Neutrophil (primary cell): Measurements from ENCODE around the gene OVCA2.

Experiments
- H3K27ac ChIP-seq: fragments of 200-600 bp; sonication (generic); 2 replicates; pipeline ENCODE4 v1.5.1; 2016; ENCODE audit warnings: mild to moderate bottlenecking, moderate library complexity
- H3K27me3 ChIP-seq: fragments of 200-600 bp; sonication (generic); 2 replicates; pipeline ENCODE4 v1.6.0; 2016; ENCODE audit warnings: mild to moderate bottlenecking
- H3K36me3 ChIP-seq: fragments of 200-600 bp; sonication (generic); 2 replicates; pipeline ENCODE4 v1.5.1; 2017
- H3K4me1 ChIP-seq, 2 experiments: fragments of 200-600 bp in 1 of 2; sonication (generic) in 1 of 2; 1 replicate in 1 of 2; 2 replicates in 1 of 2; pipeline versions ENCODE4 v1.5.1 to v1.6.1; 2013 to 2016; ENCODE audit warnings: low read depth in 1 of 2, low read length in 1 of 2, mild to moderate bottlenecking in 1 of 2, moderate library complexity in 1 of 2; ENCODE audit not compliant: control insufficient read depth in 1 of 2, insufficient read depth in 1 of 2
- H3K4me3 ChIP-seq, 2 experiments: fragments of 200-600 bp in 1 of 2; sonication (generic) in 1 of 2; 1 replicate in 1 of 2; 2 replicates in 1 of 2; pipeline ENCODE4 v1.5.1; 2013 to 2016; ENCODE audit warnings: low read depth in 1 of 2, low read length in 1 of 2, mild to moderate bottlenecking in 1 of 2, moderate library complexity in 1 of 2
- H3K9me3 ChIP-seq: fragments of 200-600 bp; sonication (generic); 2 replicates; pipeline ENCODE4 v1.5.1; 2016
- CTCF ChIP-seq: fragments of 200-600 bp; sonication (generic); IDR thresholded peaks from 2 replicates; pipeline ENCODE4 v1.5.1; 2016; ENCODE audit warnings: antibody characterized with exemption

The OVCA2 gene

GRCh38 chr17:2067048-2067561 lies 25.3 kb downstream of the OVCA2 start:
- Histone ChIP-seq H3K9me3 (no peaks in the 10 kb centered on the region), H3K4me1 (peaks cover 16 to 18% of the 10 kb centered on the region in 2 experiments), H3K4me3 (no peak overlapping the region), H3K27ac (no peak overlapping the region), H3K27me3 (no peaks in the 10 kb centered on the region), H3K36me3 (peaks cover 60% of the 10 kb centered on the region)
- no peak for TF ChIP-seq CTCF

- H3K36me3 ChIP-seq: peaks cover 59% of the 10 kb centered on the region
- H3K27me3 ChIP-seq: no peaks in the 10 kb centered on the region
- peaks cover 21 to 23% of the 10 kb centered on the region in 2 experiments for H3K4me1 ChIP-seq
- no peak overlapping the region for H3K27ac ChIP-seq
- no peak for TF ChIP-seq CTCF
- no peaks in the 10 kb centered on the region for H3K9me3 ChIP-seq
- no peak overlapping the region for H3K4me3 ChIP-seq
These were observed 25.8 kb downstream of the OVCA2 start for GRCh38 chr17:2067608-2068024.

- Histone ChIP-seq H3K27me3 (no peaks in the 10 kb centered on the region), H3K27ac (no peak overlapping the region), H3K4me3 (no peak overlapping the region), H3K4me1 (peaks cover 26 to 27% of the 10 kb centered on the region in 2 experiments), H3K36me3 (peaks cover 54% of the 10 kb centered on the region), H3K9me3 (no peaks in the 10 kb centered on the region)
- no peak for TF ChIP-seq CTCF
These were observed 26.3 kb downstream of the OVCA2 start for GRCh38 chr17:2068031-2068518.

- no peaks in the 10 kb centered on the region for H3K27me3 ChIP-seq
- H3K9me3 ChIP-seq: no peaks in the 10 kb centered on the region
- TF ChIP-seq CTCF: no peak
- H3K4me1 ChIP-seq: peaks cover 30 to 31% of the 10 kb centered on the region in 2 experiments
- H3K36me3 ChIP-seq: peaks cover 49% of the 10 kb centered on the region
- H3K27ac ChIP-seq: no peak overlapping the region
- no peak overlapping the region for H3K4me3 ChIP-seq
These were observed 26.8 kb downstream of the OVCA2 start for GRCh38 chr17:2068519-2069051.

- H3K27ac ChIP-seq: peak overlapping the region; percentile 62
- no peak for TF ChIP-seq CTCF
- no peak overlapping the region for H3K4me3 ChIP-seq
- H3K36me3 ChIP-seq: peaks cover 33% of the 10 kb centered on the region
- H3K27me3 ChIP-seq: no peaks in the 10 kb centered on the region
- no peaks in the 10 kb centered on the region for H3K9me3 ChIP-seq
- peaks cover 33 to 34% of the 10 kb centered on the region in 2 experiments for H3K4me1 ChIP-seq
These were observed 28.6 kb downstream of the OVCA2 start for GRCh38 chr17:2070241-2071023.
